Vagina (tissue), 2 donors: Measurements from ENCODE around the gene USP10. TPM values are rescaled to one million over a fixed set of nuclear protein-coding genes. Genes with fewer than 3 reads are reported as not detected.

ENCODE experiments used
- DNase-seq, 2 donors: peaks; one replicate each; pipeline ENCODE4 v3.0.0-alpha.2; 2017; ENCODE audit errors: extremely low spot score in 2 of 2
- H3K27ac ChIP-seq: fragments of 200-600 bp; sonication (generic); one replicate; pipeline ENCODE4 v1.5.1; 2019
- H3K27me3 ChIP-seq: fragments of 200-600 bp; sonication (generic); one replicate; pipeline ENCODE4 v1.5.1; 2019
- H3K36me3 ChIP-seq, 2 donors: fragments of 200-600 bp; sonication (generic); one replicate each; pipeline ENCODE4 v1.5.1; 2017 to 2019
- H3K4me1 ChIP-seq: fragments of 200-600 bp; sonication (generic); one replicate; pipeline ENCODE4 v1.5.1; 2019
- H3K4me3 ChIP-seq, 2 donors: fragments of 200-600 bp; sonication (generic); 1 replicate in 1 of 2; 2 replicates in 1 of 2; pipeline ENCODE4 v1.5.1; 2016 to 2019
- H3K9me3 ChIP-seq: fragments of 200-600 bp; sonication (generic); one replicate; pipeline ENCODE4 v1.5.1; 2019
- POLR2A ChIP-seq, 2 donors: fragments of 450-650 bp; IDR thresholded peaks; one replicate each; pipeline ENCODE4 v1.6.1; 2017; ENCODE audit warnings: antibody characterized with exemption in 2 of 2, mild to moderate bottlenecking in 2 of 2, moderate library complexity in 2 of 2
- POLR2AphosphoS5 ChIP-seq, 2 donors: sonication (generic); formaldehyde crosslinking; IDR thresholded peaks; one replicate each; pipeline ENCODE4 v1.9.0; 2017; ENCODE audit warnings: antibody characterized with exemption in 2 of 2, mild to moderate bottlenecking in 2 of 2, low read depth in 1 of 2; ENCODE audit not compliant: insufficient read depth in 1 of 2
- intact Hi-C: fragments of 100-400 bp; cut with DNase I; formaldehyde crosslinking; loops from one replicate; pipeline ENCODE4 v1.15.1; 2023
- total RNA-seq: library from RNA; depleted of rRNA; stranded (reverse); fragments of >200 nt; gene quantifications from one replicate; pipeline ENCODE4 v1.2.3, GENCODE V29; 2016
- TF ChIP-seq, protein P1 (sequence below), 3 experiments: fragments of 450-650 bp in 2 of 3; fragments of 200-600 bp in 1 of 3; sonication (generic) in 1 of 3; IDR thresholded peaks; one replicate each; pipeline ENCODE4 v1.5.1; 2017 to 2019; ENCODE audit warnings: antibody characterized with exemption in 3 of 3, mild to moderate bottlenecking in 2 of 3, moderate library complexity in 2 of 3

USP10 gene
- total RNA-seq, 1 donor from 2014 or later = 42.5 TPM

DNA sequence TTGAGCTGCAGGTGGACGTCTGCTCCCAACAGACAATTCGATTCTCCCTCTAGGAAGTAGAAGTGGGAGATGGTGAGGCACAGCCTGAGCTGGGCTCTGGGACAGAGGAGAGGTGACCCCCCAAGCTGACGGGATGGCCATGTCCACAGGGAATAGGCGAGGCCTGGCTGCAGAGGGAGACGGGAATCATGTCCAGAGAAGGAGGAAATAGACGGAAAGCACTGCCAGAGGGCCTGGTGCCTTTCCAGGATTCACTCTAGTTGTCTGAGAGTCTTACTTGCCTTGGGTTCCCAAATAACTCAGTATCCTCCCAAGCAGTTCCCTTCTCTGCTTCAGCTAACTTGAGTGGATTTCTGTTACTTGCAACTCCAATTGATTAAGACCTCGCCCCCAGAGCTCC lies 115.7 kb downstream of the USP10 start:
- H3K27me3 ChIP-seq = no peaks in the 10 kb centered on the region
- TF ChIP-seq POLR2AphosphoS5 (IDR thresholded peaks at IDR 0.05; ENCODE audit: insufficient read depth in 1 of 2, low read depth in 1 of 2) (no peak), POLR2A (IDR thresholded peaks at IDR 0.05) (no peak)
- TF ChIP-seq, protein P1, sequence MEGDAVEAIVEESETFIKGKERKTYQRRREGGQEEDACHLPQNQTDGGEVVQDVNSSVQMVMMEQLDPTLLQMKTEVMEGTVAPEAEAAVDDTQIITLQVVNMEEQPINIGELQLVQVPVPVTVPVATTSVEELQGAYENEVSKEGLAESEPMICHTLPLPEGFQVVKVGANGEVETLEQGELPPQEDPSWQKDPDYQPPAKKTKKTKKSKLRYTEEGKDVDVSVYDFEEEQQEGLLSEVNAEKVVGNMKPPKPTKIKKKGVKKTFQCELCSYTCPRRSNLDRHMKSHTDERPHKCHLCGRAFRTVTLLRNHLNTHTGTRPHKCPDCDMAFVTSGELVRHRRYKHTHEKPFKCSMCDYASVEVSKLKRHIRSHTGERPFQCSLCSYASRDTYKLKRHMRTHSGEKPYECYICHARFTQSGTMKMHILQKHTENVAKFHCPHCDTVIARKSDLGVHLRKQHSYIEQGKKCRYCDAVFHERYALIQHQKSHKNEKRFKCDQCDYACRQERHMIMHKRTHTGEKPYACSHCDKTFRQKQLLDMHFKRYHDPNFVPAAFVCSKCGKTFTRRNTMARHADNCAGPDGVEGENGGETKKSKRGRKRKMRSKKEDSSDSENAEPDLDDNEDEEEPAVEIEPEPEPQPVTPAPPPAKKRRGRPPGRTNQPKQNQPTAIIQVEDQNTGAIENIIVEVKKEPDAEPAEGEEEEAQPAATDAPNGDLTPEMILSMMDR (IDR thresholded peaks at IDR 0.05) = no peak
- H3K4me1 ChIP-seq = peaks cover 13% of the 10 kb centered on the region
- DNase-seq = no peak
- H3K36me3 ChIP-seq = no peaks in the 10 kb centered on the region
- no peak overlapping the region for H3K4me3 ChIP-seq
- no peaks in the 10 kb centered on the region for H3K9me3 ChIP-seq
- H3K27ac ChIP-seq = no peak overlapping the region
- intact Hi-C loops = no loop called here

DNA sequence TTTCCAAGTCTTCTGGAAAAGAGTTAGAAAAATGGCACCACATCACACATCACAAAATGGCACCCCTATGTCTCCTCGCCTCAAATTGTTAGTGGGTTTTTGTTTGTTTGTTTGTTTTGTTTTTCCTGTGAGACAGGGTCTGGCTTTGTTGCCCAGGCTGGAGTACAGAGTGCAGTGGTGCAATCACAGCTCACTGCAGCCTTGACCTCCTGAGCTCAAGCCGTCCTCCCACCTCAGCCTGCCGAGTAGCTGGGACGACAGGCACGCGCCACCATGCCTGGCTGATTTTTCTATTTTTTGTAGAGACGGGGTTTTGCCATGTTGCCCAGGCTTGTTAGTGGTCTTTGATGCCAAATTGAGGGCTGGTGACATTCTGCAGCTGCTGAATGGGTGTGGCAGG lies 116.2 kb downstream of the USP10 start:
- H3K4me3 ChIP-seq = no peak overlapping the region
- H3K9me3 ChIP-seq = no peaks in the 10 kb centered on the region
- no peaks in the 10 kb centered on the region for H3K27me3 ChIP-seq
- H3K27ac ChIP-seq = no peak overlapping the region
- no peaks in the 10 kb centered on the region for H3K36me3 ChIP-seq
- DNase-seq = no peak
- TF ChIP-seq, protein P1 (IDR thresholded peaks at IDR 0.05) = no peak
- TF ChIP-seq POLR2AphosphoS5 (IDR thresholded peaks at IDR 0.05; ENCODE audit: insufficient read depth in 1 of 2, low read depth in 1 of 2) = no peak
- no peak for TF ChIP-seq POLR2A (IDR thresholded peaks at IDR 0.05)
- H3K4me1 ChIP-seq = peaks cover 14% of the 10 kb centered on the region
- intact Hi-C loops = no loop called here

DNA sequence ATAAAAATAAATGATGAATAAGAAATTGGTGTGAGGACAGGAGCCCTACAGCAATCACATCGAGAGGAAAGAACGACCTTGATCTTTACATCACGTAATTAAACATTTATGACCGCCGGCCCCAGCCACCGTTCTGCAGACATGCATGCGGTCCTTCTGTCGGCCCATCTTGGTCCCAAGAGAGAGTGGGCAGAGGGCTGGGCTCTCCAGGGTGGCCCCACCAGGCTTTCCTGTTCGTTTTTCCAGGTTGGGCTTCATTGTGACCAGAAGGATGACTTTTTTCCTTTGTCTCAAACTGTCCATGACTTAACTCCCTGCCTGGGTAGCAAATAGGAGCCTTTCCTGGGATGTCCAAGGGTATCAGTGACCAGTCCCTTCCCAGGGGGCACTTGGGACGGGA lies 116.7 kb downstream of the USP10 start:
- Histone ChIP-seq H3K9me3 (no peaks in the 10 kb centered on the region), H3K4me1 (peaks cover 15% of the 10 kb centered on the region), H3K27ac (no peak overlapping the region), H3K27me3 (no peaks in the 10 kb centered on the region), H3K4me3 (no peak overlapping the region), H3K36me3 (no peaks in the 10 kb centered on the region)
- TF ChIP-seq, protein P1 (IDR thresholded peaks at IDR 0.05) = no peak
- no peak for TF ChIP-seq POLR2A (IDR thresholded peaks at IDR 0.05)
- TF ChIP-seq POLR2AphosphoS5 (IDR thresholded peaks at IDR 0.05; ENCODE audit: insufficient read depth in 1 of 2, low read depth in 1 of 2) = no peak
- DNase-seq = no peak
- intact Hi-C loops = no loop called here

DNA sequence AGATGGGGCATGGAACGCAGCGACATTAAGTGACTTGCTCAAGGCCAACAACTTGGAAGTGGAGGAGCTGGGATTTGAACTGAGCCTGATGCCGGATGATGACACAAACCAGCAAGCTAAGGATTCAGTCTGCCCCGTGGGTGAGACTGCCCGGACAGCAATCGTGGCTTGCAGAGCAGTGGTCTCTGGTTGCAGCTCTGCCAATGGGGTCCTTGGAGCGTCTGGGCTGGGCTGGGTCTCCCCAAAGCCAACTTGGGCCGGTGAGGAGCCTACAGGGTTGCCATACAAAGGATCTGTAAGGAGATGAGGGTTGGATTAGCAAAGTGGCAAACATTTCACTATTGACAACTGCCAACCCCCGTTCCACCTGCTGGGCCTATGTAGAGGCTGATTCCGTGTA lies 117.4 kb downstream of the USP10 start:
- TF ChIP-seq POLR2A (IDR thresholded peaks at IDR 0.05) = no peak
- TF ChIP-seq, protein P1 (IDR thresholded peaks at IDR 0.05) = no peak
- no peak for TF ChIP-seq POLR2AphosphoS5 (IDR thresholded peaks at IDR 0.05; ENCODE audit: insufficient read depth in 1 of 2, low read depth in 1 of 2)
- intact Hi-C loops = no loop called here

DNA sequence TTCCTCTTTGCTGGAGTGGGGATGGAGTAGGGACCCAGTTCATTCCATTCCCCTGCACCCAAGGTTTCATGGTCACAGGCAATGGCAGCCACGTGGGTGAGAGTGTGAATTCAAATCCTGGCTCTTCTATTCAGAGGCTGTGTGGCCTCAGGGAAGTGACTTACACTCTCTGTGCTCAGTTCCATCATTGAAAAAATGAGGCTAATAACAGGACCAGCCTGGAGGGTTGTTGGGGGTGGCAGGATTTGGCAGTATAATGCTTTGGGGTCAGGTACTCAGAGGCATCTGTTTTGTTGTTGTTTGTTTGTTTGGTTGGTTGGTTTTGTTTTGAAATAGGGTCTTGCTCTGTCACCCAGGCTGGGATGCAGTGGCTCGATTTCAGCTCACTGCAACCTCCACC lies 117.8 kb downstream of the USP10 start:
- H3K4me3 ChIP-seq = no peak overlapping the region
- TF ChIP-seq, protein P1 (IDR thresholded peaks at IDR 0.05) = no peak
- TF ChIP-seq POLR2AphosphoS5 (IDR thresholded peaks at IDR 0.05; ENCODE audit: insufficient read depth in 1 of 2, low read depth in 1 of 2) = no peak
- TF ChIP-seq POLR2A (IDR thresholded peaks at IDR 0.05) = no peak
- peaks cover 17% of the 10 kb centered on the region for H3K4me1 ChIP-seq
- no peaks in the 10 kb centered on the region for H3K27me3 ChIP-seq
- no peak overlapping the region for H3K27ac ChIP-seq
- no peaks in the 10 kb centered on the region for H3K36me3 ChIP-seq
- intact Hi-C loops = no loop called here
- no peaks in the 10 kb centered on the region for H3K9me3 ChIP-seq
- DNase-seq = no peak

More for the DNA sequence above, 117.4 kb downstream of the USP10 start:
- H3K36me3 ChIP-seq = no peaks in the 10 kb centered on the region
- H3K9me3 ChIP-seq = no peaks in the 10 kb centered on the region
- H3K27ac ChIP-seq = no peak overlapping the region
- no peaks in the 10 kb centered on the region for H3K27me3 ChIP-seq
- no peak overlapping the region for H3K4me3 ChIP-seq
- DNase-seq = no peak
- peaks cover 17% of the 10 kb centered on the region for H3K4me1 ChIP-seq
